HG02588 (cell line): ENCODE results near the gene VGLL2.
A peak's percentile ranks its signal among the peaks of the same experiment; 100 is the strongest.
"Not testable (repeated sequence)": the region's sequence is repeated elsewhere in the genome, so short reads cannot be mapped to it uniquely, and the experiment has no call there.

Source experiments
- ATAC-seq: cut with Tn5 transposase; IDR thresholded peaks from one replicate; pipeline ENCODE4 v1.9.1; 2021; ENCODE audit warnings: mild to moderate bottlenecking, moderate library complexity; ENCODE audit not compliant: unreplicated experiment

The VGLL2 gene

GRCh38 chr6:117265410-117266256 lies at the start of gene VGLL2:
VGLL2 (plus strand) TSS chr6:117265558; CDS start chr6:117265764, 206 bp downstream.
- ATAC-seq: no peak

GRCh38 chr6:117222861-117223260 lies 42.5 kb upstream of the VGLL2 start:
- no peak for ATAC-seq

- ATAC-seq: no peak
These were observed 38.6 kb upstream of the VGLL2 start for GRCh38 chr6:117226778-117227177.

GRCh38 chr6:117227245-117227962 lies 38.0 kb upstream of the VGLL2 start:
- ATAC-seq: no peak

- no peak for ATAC-seq
These were observed 37.2 kb upstream of the VGLL2 start for GRCh38 chr6:117228202-117228601.

GRCh38 chr6:117229870-117230269 lies 35.5 kb upstream of the VGLL2 start:
- no peak for ATAC-seq

- ATAC-seq: no peak
These were observed 33.9 kb upstream of the VGLL2 start for GRCh38 chr6:117231466-117231865.

- ATAC-seq: no peak
These were observed 33.2 kb upstream of the VGLL2 start for GRCh38 chr6:117232196-117232595.

GRCh38 chr6:117233145-117233544 lies 32.2 kb upstream of the VGLL2 start:
- no peak for ATAC-seq

GRCh38 chr6:117237561-117237960 lies 27.8 kb upstream of the VGLL2 start:
- no peak for ATAC-seq

- ATAC-seq: not testable (repeated sequence)
These were observed 20.8 kb upstream of the VGLL2 start for GRCh38 chr6:117244571-117244970.

GRCh38 chr6:117244979-117245378 lies 20.4 kb upstream of the VGLL2 start:
- not testable (repeated sequence) for ATAC-seq

- no peak for ATAC-seq
These were observed 11.6 kb upstream of the VGLL2 start for GRCh38 chr6:117253785-117254184.

- no peak for ATAC-seq
These were observed 2.6 kb upstream of the VGLL2 start for GRCh38 chr6:117262799-117263198.

- ATAC-seq: no peak
These were observed 1.9 kb upstream of the VGLL2 start for GRCh38 chr6:117263353-117263927.

GRCh38 chr6:117264369-117264691 lies 1.0 kb upstream of the VGLL2 start:
- no peak for ATAC-seq

GRCh38 chr6:117264692-117265409 lies 507 bp upstream of the VGLL2 start:
- peak; percentile 69 for ATAC-seq

GRCh38 chr6:117266257-117267053 lies 1.1 kb downstream of the VGLL2 start:
- ATAC-seq: no peak

GRCh38 chr6:117267054-117267347 lies 1.6 kb downstream of the VGLL2 start:
- ATAC-seq: no peak

- no peak for ATAC-seq
These were observed 2.6 kb downstream of the VGLL2 start for GRCh38 chr6:117267766-117268534.
